Mesenchymal stem cell (in vitro differentiated cells and primary cell): ENCODE results near the gene GPM6B.

Experiments used
- DNase-seq: peaks from one replicate; pipeline ENCODE4 v3.0.0-alpha.2; 2013
- H2AFZ ChIP-seq: one replicate; pipeline ENCODE4 v1.6.1; 2013; ENCODE audit warnings: low read depth, mild to moderate bottlenecking, control low read depth, inconsistent platforms, low read length, moderate library complexity
- H2AK5ac ChIP-seq: 2 replicates; pipeline ENCODE4 v1.6.1; 2013; ENCODE audit warnings: low read length, moderate library complexity, mild to moderate bottlenecking, inconsistent platforms; ENCODE audit not compliant: severe bottlenecking
- H2BK120ac ChIP-seq: one replicate; pipeline ENCODE4 v1.6.1; 2013; ENCODE audit warnings: low read depth, mild to moderate bottlenecking, inconsistent platforms, low read length, moderate library complexity
- H2BK12ac ChIP-seq, 2 experiments: one replicate each; pipeline ENCODE4 v1.6.1; 2013; ENCODE audit warnings: inconsistent platforms in 2 of 2, low read length in 2 of 2, mild to moderate bottlenecking in 2 of 2, moderate library complexity in 2 of 2, control low read depth in 1 of 2
- H2BK15ac ChIP-seq: one replicate; pipeline ENCODE4 v1.6.1; 2013; ENCODE audit warnings: mild to moderate bottlenecking, low read depth, inconsistent platforms; ENCODE audit not compliant: poor library complexity, severe bottlenecking
- H2BK5ac ChIP-seq: 2 replicates; pipeline ENCODE4 v1.6.1; 2013; ENCODE audit warnings: low read depth, mild to moderate bottlenecking, low read length, control low read depth, inconsistent platforms; ENCODE audit not compliant: poor library complexity, severe bottlenecking
- H3K14ac ChIP-seq, 2 experiments: one replicate each; pipeline ENCODE4 v1.6.1; 2013; ENCODE audit warnings: inconsistent platforms in 2 of 2, low read length in 2 of 2, control low read depth in 1 of 2, mild to moderate bottlenecking in 1 of 2, moderate library complexity in 1 of 2
- H3K18ac ChIP-seq, 2 experiments: one replicate each; pipeline ENCODE4 v1.6.1; 2013; ENCODE audit warnings: inconsistent platforms in 2 of 2, low read length in 2 of 2, control low read depth in 1 of 2, low read depth in 1 of 2, mild to moderate bottlenecking in 1 of 2
- H3K23ac ChIP-seq, 2 experiments: one replicate each; pipeline ENCODE4 v1.6.1; 2013; ENCODE audit warnings: inconsistent platforms in 2 of 2, low read length in 2 of 2, mild to moderate bottlenecking in 2 of 2, moderate library complexity in 2 of 2, control low read depth in 1 of 2
- H3K27ac ChIP-seq: 2 replicates; pipeline ENCODE4 v1.5.1; 2013; ENCODE audit warnings: mild to moderate bottlenecking, moderate library complexity, low read length, control low read depth, inconsistent platforms; ENCODE audit not compliant: poor library complexity, severe bottlenecking
- H3K27me3 ChIP-seq, 2 experiments: 2 replicates each; pipeline versions ENCODE4 v1.6.1 to v1.7.0; 2013; ENCODE audit warnings: low read length in 2 of 2, mild to moderate bottlenecking in 2 of 2, moderate library complexity in 2 of 2, control low read depth in 1 of 2, inconsistent platforms in 1 of 2; ENCODE audit not compliant: control insufficient read depth in 1 of 2, insufficient read depth in 1 of 2
- H3K36me3 ChIP-seq, 2 experiments: 2 replicates each; pipeline versions ENCODE4 v1.6.1 to v1.7.0; 2013; ENCODE audit warnings: low read length in 2 of 2, control low read depth in 1 of 2, inconsistent platforms in 1 of 2, low read depth in 1 of 2, mild to moderate bottlenecking in 1 of 2; ENCODE audit not compliant: insufficient read depth in 2 of 2, control insufficient read depth in 1 of 2
- H3K4ac ChIP-seq, 2 experiments: one replicate each; pipeline ENCODE4 v1.6.1; 2013; ENCODE audit warnings: inconsistent platforms in 2 of 2, low read length in 2 of 2, mild to moderate bottlenecking in 2 of 2, moderate library complexity in 2 of 2, control low read depth in 1 of 2, low read depth in 1 of 2
- H3K4me1 ChIP-seq: 2 replicates; pipeline ENCODE4 v1.6.1; 2013; ENCODE audit warnings: low read depth, low read length, control low read depth; ENCODE audit not compliant: control insufficient read depth, insufficient read depth
- H3K4me2 ChIP-seq: 2 replicates; pipeline ENCODE4 v1.6.1; 2013; ENCODE audit warnings: low read length, mild to moderate bottlenecking, inconsistent platforms; ENCODE audit not compliant: poor library complexity, severe bottlenecking
- H3K4me3 ChIP-seq, 2 experiments: 2 replicates each; pipeline versions ENCODE4 v1.5.1 to v1.7.0; 2013; ENCODE audit warnings: low read length in 2 of 2, mild to moderate bottlenecking in 2 of 2, control low read depth in 1 of 2, low read depth in 1 of 2; ENCODE audit not compliant: insufficient read depth in 1 of 2
- H3K79me1 ChIP-seq: replicated peaks from 2 replicates; pipeline ENCODE4 v1.6.1; 2013; ENCODE audit warnings: mild to moderate bottlenecking, control low read depth, low read length, inconsistent platforms; ENCODE audit not compliant: poor library complexity, severe bottlenecking
- H3K9ac ChIP-seq: 2 replicates; pipeline ENCODE4 v1.7.0; 2013; ENCODE audit warnings: mild to moderate bottlenecking, low read length, moderate library complexity
- H3K9me3 ChIP-seq: 2 replicates; pipeline ENCODE4 v1.7.0; 2013; ENCODE audit warnings: mild to moderate bottlenecking, low read length; ENCODE audit not compliant: control insufficient read depth
- H4K8ac ChIP-seq: one replicate; pipeline ENCODE4 v1.6.1; 2013; ENCODE audit warnings: inconsistent platforms, mild to moderate bottlenecking, low read length, moderate library complexity
- H4K91ac ChIP-seq: one replicate; pipeline ENCODE4 v1.6.1; 2013; ENCODE audit warnings: mild to moderate bottlenecking, low read length, inconsistent platforms
- WGBS: methylation state at CpG from one replicate; pipeline ENCODE4 v1.1.7; 2013; ENCODE audit warnings: mixed read lengths; 5-methylcytosine and 5-hydroxymethylcytosine counted together

The GPM6B gene

DNA sequence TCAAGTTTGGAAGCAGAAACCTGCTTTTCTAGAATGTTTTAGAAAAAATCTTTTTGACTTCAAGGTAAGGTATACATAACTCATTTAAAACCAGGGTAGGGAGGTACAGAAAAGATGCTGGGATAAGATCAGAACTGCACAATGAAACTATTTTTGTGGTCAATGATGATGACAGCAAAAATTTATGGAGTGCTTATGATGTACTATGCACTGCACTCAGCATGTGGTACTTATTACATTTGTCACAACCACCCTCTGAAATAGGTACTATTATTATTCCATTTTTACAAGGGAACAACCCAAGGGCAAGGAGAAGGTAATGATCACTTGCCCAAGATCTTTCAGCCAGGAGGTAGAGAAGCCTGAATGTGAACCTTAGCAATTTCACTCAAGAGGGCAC, 8.0 kb downstream of the GPM6B start:
- Histone ChIP-seq H2AK5ac (no peak overlapping the region), H2BK120ac (no peak overlapping the region)

DNA sequence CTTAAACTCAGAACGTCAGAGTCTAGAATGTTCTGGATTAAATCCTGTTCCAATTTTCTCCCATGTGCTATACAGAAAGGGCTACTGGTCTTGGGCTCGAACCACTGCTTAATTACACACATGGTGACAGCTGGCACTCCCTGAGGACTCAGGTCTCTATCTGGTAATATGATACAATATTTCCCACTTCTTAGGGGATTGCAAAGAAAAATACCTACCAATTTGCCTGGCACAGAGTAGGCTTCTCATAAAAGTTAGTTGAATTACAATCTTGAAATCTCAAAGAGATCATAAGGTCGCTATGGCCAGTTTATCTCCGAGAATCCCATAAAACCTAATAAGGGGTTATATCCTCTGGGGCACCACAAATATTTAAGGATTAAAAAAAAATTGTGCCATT, 8.6 kb downstream of the GPM6B start:
- Histone ChIP-seq H3K4me2 (no peak overlapping the region), H3K4me1 (no peaks in the 10 kb centered on the region), H2BK5ac (no peak overlapping the region), H2BK15ac (no peak overlapping the region), H4K91ac (no peak overlapping the region), H3K23ac (no peak overlapping the region), H3K27ac (no peak overlapping the region), H3K27me3 (peaks cover 0 to 67% of the 10 kb centered on the region in 2 experiments), H3K18ac (no peak overlapping the region), H3K9me3 (no peaks in the 10 kb centered on the region), H2BK12ac (no peak overlapping the region), H4K8ac (no peak overlapping the region), H2AFZ (no peak overlapping the region), H2AK5ac (no peak overlapping the region), H3K79me1 (no peaks in the 10 kb centered on the region), H3K14ac (no peak overlapping the region), H3K36me3 (no peaks in the 10 kb centered on the region), H2BK120ac (no peak overlapping the region), H3K4ac (no peak overlapping the region), H3K4me3 (no peak overlapping the region), H3K9ac (no peak overlapping the region)
- 100% methylated on average over 1 of the region's 4 CpGs for WGBS
- no peak for DNase-seq

More for the DNA sequence above, 8.0 kb downstream of the GPM6B start:
- no peak overlapping the region for H3K9ac ChIP-seq
- H2BK15ac ChIP-seq = no peak overlapping the region
- peaks cover 0 to 67% of the 10 kb centered on the region in 2 experiments for H3K27me3 ChIP-seq
- H3K14ac ChIP-seq = no peak overlapping the region
- no peaks in the 10 kb centered on the region for H3K4me1 ChIP-seq
- H2BK5ac ChIP-seq = no peak overlapping the region
- no peak overlapping the region for H3K27ac ChIP-seq
- no peak overlapping the region for H3K4me2 ChIP-seq
- no peak overlapping the region for H3K23ac ChIP-seq
- DNase-seq = no peak
- H4K91ac ChIP-seq = no peak overlapping the region
- no peaks in the 10 kb centered on the region for H3K79me1 ChIP-seq
- no peak overlapping the region for H2AFZ ChIP-seq
- H3K4me3 ChIP-seq = no peak overlapping the region
- H3K9me3 ChIP-seq = no peaks in the 10 kb centered on the region
- no peak overlapping the region for H2BK12ac ChIP-seq
- H3K4ac ChIP-seq = no peak overlapping the region
- H3K18ac ChIP-seq = no peak overlapping the region
- H4K8ac ChIP-seq = no peak overlapping the region
- no peaks in the 10 kb centered on the region for H3K36me3 ChIP-seq

DNA sequence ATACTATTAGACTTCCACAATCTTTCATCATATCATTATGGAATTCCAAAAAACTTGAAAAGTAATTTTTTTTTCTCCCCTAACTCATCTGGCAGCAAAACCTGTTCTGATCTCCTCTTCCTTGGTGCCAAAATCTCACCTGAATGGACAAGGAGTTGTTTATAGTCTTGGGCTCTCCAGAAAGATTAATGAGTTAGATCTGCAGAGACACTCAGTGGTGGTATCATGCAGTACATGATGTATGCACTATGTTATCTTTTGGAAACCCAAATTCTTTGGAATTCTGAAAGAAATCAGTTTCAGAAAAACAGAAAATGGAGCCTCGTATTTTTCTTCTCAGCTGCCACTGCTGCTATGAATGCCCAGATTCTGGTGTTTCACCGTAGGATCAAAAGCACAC, 11.7 kb downstream of the GPM6B start:
- Histone ChIP-seq H3K9ac (no peak overlapping the region), H2BK12ac (no peak overlapping the region), H2AFZ (no peak overlapping the region), H3K18ac (no peak overlapping the region), H3K27ac (no peak overlapping the region), H3K4me2 (no peak overlapping the region), H3K79me1 (no peaks in the 10 kb centered on the region), H3K23ac (no peak overlapping the region), H2BK120ac (no peak overlapping the region), H3K4me3 (no peak overlapping the region), H3K36me3 (no peaks in the 10 kb centered on the region), H3K14ac (no peak overlapping the region), H4K8ac (no peak overlapping the region), H3K4ac (no peak overlapping the region), H2AK5ac (no peak overlapping the region), H2BK15ac (no peak overlapping the region), H3K27me3 (peaks cover 0 to 72% of the 10 kb centered on the region in 2 experiments), H2BK5ac (no peak overlapping the region), H3K9me3 (peaks cover 4% of the 10 kb centered on the region), H4K91ac (no peak overlapping the region), H3K4me1 (no peaks in the 10 kb centered on the region)
- 100% methylated on average over 2 of the region's 2 CpGs for WGBS
- no peak for DNase-seq

DNA sequence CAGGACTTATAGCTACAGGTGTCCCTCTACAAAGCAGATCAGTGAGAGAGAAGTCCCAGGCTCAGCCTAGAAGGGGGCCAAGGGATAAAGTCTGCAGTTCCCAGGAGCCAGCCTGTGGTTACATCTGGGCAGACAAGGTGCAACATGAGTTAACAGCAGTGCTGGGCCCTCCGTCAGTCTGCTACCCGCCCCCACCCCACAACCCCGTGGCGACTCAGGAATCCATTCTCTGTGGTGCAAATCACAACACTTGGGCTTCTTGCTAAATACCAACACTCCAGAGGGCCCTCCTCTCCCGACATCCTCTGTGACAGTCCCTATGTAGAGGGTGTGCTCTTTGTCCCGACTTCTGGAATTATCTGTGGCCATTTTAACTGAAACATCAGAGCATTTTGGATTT, 13.8 kb downstream of the GPM6B start:
- Histone ChIP-seq H4K8ac (no peak overlapping the region), H3K9ac (no peak overlapping the region), H3K27ac (no peak overlapping the region), H3K18ac (no peak overlapping the region), H3K79me1 (no peaks in the 10 kb centered on the region), H3K9me3 (peaks cover 12% of the 10 kb centered on the region), H3K14ac (no peak overlapping the region), H2AFZ (no peak overlapping the region), H3K4me3 (no peak overlapping the region), H2BK15ac (no peak overlapping the region), H2BK5ac (no peak overlapping the region), H3K36me3 (no peaks in the 10 kb centered on the region), H2AK5ac (no peak overlapping the region), H3K27me3 (peaks cover 0 to 75% of the 10 kb centered on the region in 2 experiments), H3K4ac (no peak overlapping the region), H4K91ac (no peak overlapping the region), H2BK120ac (no peak overlapping the region), H3K4me2 (no peak overlapping the region), H2BK12ac (no peak overlapping the region), H3K23ac (no peak overlapping the region), H3K4me1 (no peaks in the 10 kb centered on the region)
- DNase-seq = no peak
- WGBS = 35% methylated on average over 5 of the region's 6 CpGs
